ENCODE results near the gene RFPL1.
A peak's percentile ranks its signal among the peaks of the same experiment; 100 is the strongest.

Gene RFPL1

GRCh38 chr22:29443861-29444792 lies 5.7 kb downstream of the RFPL1 start:
- DNase-seq, result no peak

DNA sequence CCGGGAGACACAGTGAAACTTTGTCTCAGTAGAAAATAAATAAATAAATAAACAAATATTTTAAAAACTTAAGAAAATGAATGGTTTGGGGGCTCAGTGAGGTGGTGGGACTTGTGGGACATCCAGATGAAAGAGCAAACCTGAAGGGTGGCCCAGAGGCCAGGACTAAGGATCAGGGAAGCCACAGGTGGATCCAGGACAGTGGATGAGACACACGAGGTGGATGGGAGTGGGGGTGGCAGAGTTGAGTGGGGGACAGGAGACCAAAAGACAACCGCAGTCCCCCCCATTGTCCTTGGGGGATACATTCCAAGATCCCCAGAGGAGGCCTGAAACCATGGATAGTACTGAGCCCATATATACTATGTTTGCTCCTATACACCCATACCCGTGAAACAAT lies 7.1 kb downstream of the RFPL1 start:
- no peak for DNase-seq

DNA sequence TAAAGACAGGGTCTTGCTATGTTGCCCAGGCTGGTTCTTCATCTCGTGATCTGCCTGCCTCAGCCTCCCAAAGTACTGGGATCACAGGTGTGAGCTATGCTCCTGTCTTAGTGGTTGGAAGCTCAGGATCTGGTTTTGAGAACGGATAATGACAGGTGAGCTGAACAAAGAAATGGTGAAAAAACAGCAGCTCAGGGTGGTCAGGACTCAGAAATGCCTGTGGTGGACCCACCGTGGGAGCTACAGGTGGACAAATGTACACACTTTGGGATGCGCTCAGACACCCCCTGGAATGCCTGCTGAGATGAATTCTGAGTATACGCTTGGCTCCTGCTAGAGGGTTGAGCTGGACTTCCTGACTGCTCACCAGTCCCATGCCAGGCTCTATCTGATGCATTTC lies 9.5 kb downstream of the RFPL1 start:
- DNase-seq, result no peak

- no peak for DNase-seq
Observed at GRCh38 chr22:29449296-29449875, 11.0 kb downstream of the RFPL1 start.

DNA sequence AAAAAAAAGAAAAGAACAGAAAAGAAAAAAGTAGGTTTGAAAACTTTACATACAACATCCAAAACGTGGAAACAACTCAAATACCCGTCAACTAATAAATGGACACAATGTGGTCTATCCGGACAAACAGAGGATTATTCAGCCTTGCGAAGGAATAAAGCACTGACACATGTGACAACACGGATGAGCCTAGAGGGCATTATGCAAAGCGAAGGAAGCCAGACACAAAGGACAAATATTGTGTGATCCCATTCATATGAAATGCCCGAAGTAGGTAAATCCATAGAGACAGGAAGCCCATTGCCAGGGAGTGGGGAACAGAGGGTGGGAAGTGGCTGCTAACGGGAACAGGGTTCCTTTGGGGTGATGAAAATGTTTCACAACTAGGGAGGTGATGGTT lies 11.8 kb downstream of the RFPL1 start:
- no peak for DNase-seq

GRCh38 chr22:29451863-29452262 lies 13.5 kb downstream of the RFPL1 start:
- no peak for DNase-seq

DNA sequence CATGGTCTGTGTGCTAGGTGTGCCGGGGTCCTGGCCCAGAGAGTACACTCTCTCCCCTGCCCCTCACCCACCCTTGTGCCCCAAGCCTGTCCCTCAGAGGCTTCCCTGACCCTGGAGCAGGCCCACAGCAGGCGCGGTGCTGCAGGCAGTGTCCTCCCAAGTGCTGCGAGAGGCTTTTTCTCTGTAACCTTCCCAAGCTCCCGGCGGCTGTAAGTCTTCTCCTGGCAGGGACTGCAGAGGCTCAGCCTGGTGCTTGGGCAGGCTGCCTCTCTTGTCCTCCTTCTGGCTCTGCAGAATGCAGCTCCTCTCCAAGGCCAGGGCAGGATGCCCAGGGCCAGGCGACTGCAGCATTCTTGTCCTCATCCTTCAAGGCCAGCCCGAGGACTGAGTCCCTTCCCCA lies 15.9 kb downstream of the RFPL1 start:
- no peak for DNase-seq

DNA sequence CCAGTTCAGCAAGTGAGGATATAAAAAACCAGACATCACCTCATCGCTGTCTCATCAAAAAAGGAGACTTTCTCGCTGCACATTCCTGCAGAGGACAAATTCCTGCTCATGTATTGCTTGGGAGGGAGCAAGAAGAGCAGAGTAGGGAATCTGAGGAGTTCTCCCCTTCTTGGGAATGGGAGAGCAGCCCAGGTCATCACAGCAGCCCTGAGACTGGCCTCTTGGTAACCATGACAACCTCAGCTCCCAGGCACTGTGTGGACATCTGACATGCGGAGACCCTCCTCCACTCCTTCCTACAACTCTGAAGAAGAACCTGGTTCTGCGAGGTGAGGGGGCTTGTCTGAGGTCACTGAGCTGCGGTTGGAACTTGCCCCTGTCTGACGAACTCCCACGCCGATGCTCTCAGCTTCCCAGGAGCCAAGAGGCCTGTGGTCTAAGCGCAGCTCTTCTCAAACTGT lies 17.9 kb downstream of the RFPL1 start:
- no peak for DNase-seq

DNA sequence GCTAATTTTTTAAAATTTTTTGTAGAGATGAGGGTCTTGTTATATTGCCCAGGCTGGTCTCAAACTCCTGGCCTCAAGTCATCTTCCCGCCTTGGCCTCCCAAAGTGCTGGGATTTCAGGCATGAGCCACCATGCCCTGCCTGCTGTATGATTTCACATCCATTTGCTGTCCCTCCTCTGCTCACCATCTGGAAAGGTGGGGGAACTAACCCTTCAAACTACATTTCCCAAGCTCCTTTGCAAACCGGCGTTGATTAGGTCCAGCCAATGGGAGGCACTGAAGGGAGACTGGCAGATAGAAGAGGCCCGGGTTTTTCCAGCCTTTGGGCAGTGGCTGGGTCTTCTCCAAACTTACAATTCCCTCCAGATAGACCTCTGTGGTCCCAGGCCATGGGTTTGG lies 19.3 kb downstream of the RFPL1 start:
- DNase-seq, result no peak

- DNase-seq, result no peak
Observed at GRCh38 chr22:29458551-29458950, 20.2 kb downstream of the RFPL1 start.

DNA sequence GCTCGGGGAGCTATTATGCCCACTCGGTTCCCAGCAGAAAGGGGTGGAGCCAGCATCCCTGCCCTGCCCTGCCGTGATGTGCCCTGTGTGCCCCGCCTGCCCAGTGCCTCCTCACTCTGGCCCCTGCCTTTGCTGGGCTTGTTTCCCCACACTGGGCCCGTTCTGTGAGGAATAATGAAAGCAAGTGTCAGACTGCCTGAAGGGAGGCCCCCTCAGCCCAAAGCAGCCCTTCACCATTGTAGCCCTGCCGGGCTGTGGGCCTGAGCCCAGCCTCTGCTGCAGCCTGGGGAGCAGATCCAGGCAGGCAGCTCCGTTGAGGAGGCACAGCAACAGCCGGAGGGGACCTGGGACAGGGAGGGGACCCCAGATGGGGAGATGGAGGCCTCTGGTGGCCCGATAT lies 21.4 kb downstream of the RFPL1 start:
- DNase-seq, result no peak

GRCh38 chr22:29461263-29461662 lies 22.9 kb downstream of the RFPL1 start:
- DNase-seq, result no peak

GRCh38 chr22:29463629-29464028 lies 25.2 kb downstream of the RFPL1 start:
- DNase-seq, result no peak

DNA sequence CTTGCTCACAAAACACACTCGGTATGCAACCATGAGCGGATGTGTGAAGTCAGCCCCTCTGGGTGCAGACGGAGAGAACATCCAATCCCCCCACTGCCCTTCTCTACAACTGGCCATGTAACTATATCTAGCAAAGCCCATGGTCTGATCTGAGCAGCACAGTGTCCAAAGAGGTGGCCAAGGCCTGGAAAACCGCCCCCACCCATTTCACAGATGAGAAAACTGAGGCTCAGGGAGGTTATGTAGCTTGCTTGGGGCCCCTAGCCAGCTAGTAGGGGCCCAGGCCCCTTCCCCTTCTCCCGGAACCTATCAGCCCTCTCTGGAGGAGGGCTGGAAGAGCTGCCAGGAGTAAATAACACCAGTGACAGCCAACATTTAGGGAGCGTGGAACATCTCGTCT lies 26.2 kb downstream of the RFPL1 start:
- DNase-seq, result no peak

- no peak for DNase-seq
Observed at GRCh38 chr22:29469755-29470154, 31.4 kb downstream of the RFPL1 start.

- DNase-seq, result peak; percentile 62
Observed at GRCh38 chr22:29470159-29470855, 31.9 kb downstream of the RFPL1 start.

- DNase-seq, result no peak
Observed at GRCh38 chr22:29473001-29473400, 34.6 kb downstream of the RFPL1 start.

GRCh38 chr22:29475550-29475949 lies 37.2 kb downstream of the RFPL1 start:
- no peak for DNase-seq

GRCh38 chr22:29476116-29476515 lies 37.7 kb downstream of the RFPL1 start:
- DNase-seq, result no peak

DNA sequence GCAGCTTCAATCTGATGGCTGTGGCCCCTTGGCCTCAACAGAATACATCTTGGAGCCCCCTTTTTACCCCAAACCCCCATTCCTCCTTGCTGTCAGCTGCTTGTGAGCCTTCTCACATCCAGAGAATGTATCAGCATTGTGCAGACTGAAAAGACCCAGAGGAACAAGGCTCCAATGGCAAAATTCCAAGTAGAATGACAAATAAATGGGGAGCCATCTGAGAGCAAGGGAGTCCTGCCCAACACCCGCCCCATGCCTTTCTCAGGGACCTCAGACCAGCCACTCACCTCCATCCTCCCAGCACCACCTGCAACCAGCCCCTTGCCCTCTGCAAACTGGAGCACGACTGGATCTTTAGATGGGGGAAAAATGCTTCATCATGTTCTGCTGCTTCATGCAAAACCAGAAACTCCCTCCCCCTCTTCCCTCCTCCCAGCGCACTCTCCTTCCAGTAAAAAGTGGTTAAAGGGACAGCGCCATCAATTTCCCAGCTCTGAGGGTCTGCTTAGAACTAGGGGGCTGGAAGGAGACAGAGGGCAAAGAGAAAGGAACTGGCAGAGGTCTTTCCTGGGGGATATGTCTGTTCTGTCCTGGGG lies 39.4 kb downstream of the RFPL1 start:
- no peak for DNase-seq

- DNase-seq, result no peak
Observed at GRCh38 chr22:29478326-29479276, 40.2 kb downstream of the RFPL1 start.
